Thoracic aorta (tissue), 2 donors: Measurements from ENCODE around the gene SNX8. TPM values are rescaled to one million over a fixed set of nuclear protein-coding genes. Genes with fewer than 3 reads are reported as not detected.

ENCODE experiments used
- ATAC-seq: fragments of 150-250 bp; one replicate; pipeline ENCODE4 v1.8.0; 2017; ENCODE audit warnings: low read depth; ENCODE audit not compliant: insufficient number of reproducible peaks, low FRiP score
- DNase-seq: peaks from one replicate; pipeline ENCODE4 v3.0.0-alpha.2; 2020; ENCODE audit warnings: low spot score
- H3K27ac ChIP-seq, 2 donors: fragments of 200-600 bp; sonication (generic); 1 replicate in 1 of 2; 2 replicates in 1 of 2; pipeline ENCODE4 v1.5.1; 2016; ENCODE audit warnings: mild to moderate bottlenecking in 2 of 2, moderate library complexity in 2 of 2
- H3K27me3 ChIP-seq: fragments of 200-600 bp; sonication (generic); replicated peaks from 2 replicates; pipeline ENCODE4 v1.6.0; 2016; ENCODE audit warnings: mild to moderate bottlenecking; ENCODE audit not compliant: insufficient read depth
- H3K36me3 ChIP-seq: fragments of 200-600 bp; sonication (generic); one replicate; pipeline ENCODE4 v1.5.1; 2016
- H3K4me1 ChIP-seq, 2 donors: fragments of 200-600 bp; sonication (generic); 1 replicate in 1 of 2; 2 replicates in 1 of 2; pipeline versions ENCODE4 v1.5.1 to v1.6.0; 2016; ENCODE audit warnings: low read depth in 2 of 2, mild to moderate bottlenecking in 1 of 2; ENCODE audit not compliant: control insufficient read depth in 1 of 2
- H3K4me3 ChIP-seq: fragments of 200-600 bp; sonication (generic); 2 replicates; pipeline ENCODE4 v1.5.1; 2016; ENCODE audit warnings: mild to moderate bottlenecking
- H3K9me3 ChIP-seq: fragments of 200-600 bp; sonication (generic); 2 replicates; pipeline ENCODE4 v1.5.1; 2016
- total RNA-seq, 2 donors: library from RNA; depleted of rRNA; stranded (reverse); fragments of >200 nt; gene quantifications; one replicate each; pipeline versions ENCODE4 v1.1.0 to v1.2.3, GENCODE V29; 2016
- TF ChIP-seq, protein P1 (sequence below): fragments of 200-600 bp; sonication (generic); IDR thresholded peaks from one replicate; pipeline ENCODE4 v1.5.1; 2019; ENCODE audit warnings: antibody characterized with exemption

The SNX8 gene
- total RNA-seq, 2 donors from 2014 or later = 6.5 to 29.6 TPM

DNA sequence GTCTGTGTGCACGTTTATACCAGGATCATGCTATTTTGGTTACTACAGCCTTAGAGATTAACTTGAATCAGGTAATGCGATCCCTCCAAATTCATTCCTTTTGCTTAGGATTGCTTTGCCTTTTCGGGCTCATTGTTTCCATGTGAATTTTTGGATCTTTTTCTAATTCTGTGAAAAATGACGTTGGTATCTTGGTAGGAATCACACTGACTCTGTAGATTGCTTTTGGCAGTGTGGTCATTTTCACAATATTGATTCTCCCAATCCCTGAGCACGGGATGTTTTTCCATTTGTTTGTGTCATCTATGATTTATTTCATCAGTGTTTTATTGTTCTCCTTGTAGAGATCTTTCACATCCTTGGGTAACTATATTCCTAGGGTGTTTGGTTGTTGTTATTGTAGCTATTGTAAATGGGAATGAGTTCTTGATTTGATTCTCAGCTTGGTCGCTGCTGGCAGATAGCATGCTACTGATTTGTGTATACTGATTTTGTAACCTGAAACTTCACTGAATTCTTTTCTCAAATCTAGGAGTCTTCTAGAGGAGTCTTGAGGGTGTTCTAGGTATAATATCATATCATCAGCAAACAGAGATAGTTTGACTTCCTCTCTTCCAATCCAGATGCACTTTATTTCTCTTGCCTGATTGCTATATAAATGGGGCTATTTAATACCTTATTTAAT lies 18.2 kb downstream of the SNX8 start:
- TF ChIP-seq, protein P1, sequence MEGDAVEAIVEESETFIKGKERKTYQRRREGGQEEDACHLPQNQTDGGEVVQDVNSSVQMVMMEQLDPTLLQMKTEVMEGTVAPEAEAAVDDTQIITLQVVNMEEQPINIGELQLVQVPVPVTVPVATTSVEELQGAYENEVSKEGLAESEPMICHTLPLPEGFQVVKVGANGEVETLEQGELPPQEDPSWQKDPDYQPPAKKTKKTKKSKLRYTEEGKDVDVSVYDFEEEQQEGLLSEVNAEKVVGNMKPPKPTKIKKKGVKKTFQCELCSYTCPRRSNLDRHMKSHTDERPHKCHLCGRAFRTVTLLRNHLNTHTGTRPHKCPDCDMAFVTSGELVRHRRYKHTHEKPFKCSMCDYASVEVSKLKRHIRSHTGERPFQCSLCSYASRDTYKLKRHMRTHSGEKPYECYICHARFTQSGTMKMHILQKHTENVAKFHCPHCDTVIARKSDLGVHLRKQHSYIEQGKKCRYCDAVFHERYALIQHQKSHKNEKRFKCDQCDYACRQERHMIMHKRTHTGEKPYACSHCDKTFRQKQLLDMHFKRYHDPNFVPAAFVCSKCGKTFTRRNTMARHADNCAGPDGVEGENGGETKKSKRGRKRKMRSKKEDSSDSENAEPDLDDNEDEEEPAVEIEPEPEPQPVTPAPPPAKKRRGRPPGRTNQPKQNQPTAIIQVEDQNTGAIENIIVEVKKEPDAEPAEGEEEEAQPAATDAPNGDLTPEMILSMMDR = no peak
- DNase-seq = no peak
- no peaks in the 10 kb centered on the region for H3K9me3 ChIP-seq
- H3K27ac ChIP-seq = no peak overlapping the region
- H3K4me3 ChIP-seq = no peak overlapping the region
- H3K36me3 ChIP-seq = no peaks in the 10 kb centered on the region
- no peaks in the 10 kb centered on the region for H3K4me1 ChIP-seq
- no peak for ATAC-seq
- no peaks in the 10 kb centered on the region for H3K27me3 ChIP-seq

DNA sequence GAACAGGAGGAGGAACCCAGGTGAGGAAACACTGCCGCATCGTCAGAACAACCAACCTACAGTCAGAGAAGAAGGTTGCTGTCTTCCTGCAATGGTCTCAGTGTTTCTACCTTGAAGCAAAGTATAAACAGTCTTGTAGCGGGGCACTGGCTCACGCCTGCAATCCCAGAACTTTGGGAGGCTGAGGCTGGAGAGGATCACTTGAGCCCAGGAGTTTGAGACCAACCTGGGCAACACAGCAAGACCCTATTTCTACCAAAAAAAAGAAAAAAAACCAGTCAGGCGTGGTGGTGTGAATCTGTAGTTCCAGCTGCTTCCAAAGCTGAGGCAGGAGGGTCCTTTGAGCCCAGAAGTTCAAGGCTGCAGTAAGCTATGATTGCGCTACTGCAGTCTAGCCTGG lies 23.4 kb downstream of the SNX8 start:
- TF ChIP-seq, protein P1 = no peak
- Histone ChIP-seq H3K4me3 (no peak overlapping the region), H3K27ac (no peak overlapping the region), H3K36me3 (no peaks in the 10 kb centered on the region), H3K27me3 (no peaks in the 10 kb centered on the region), H3K4me1 (no peaks in the 10 kb centered on the region), H3K9me3 (no peaks in the 10 kb centered on the region)
- DNase-seq (no peak), ATAC-seq (no peak)

DNA sequence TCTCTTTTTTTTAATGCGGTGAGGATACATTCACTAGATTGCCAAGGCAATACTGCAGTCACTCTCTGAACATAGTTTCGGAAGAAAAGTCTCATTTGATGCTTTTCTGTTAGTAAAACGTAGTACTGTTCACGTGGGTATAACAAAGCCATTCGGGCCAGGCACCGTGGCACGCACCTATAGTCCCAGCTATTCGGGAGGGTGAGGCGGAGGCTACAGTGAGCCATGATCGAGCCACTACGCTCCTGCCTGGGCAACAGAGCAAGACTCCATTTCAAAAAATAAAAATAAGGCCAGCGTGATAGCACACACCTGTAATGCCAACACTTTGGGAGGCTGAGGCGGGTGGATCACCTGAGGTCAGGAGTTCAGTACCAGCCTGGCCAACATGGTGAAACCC lies 24.6 kb downstream of the SNX8 start:
- Histone ChIP-seq H3K4me1 (no peaks in the 10 kb centered on the region), H3K4me3 (no peak overlapping the region), H3K27me3 (no peaks in the 10 kb centered on the region), H3K27ac (no peak overlapping the region), H3K36me3 (no peaks in the 10 kb centered on the region), H3K9me3 (no peaks in the 10 kb centered on the region)
- ATAC-seq (no peak), DNase-seq (no peak)
- TF ChIP-seq, protein P1 = no peak

DNA sequence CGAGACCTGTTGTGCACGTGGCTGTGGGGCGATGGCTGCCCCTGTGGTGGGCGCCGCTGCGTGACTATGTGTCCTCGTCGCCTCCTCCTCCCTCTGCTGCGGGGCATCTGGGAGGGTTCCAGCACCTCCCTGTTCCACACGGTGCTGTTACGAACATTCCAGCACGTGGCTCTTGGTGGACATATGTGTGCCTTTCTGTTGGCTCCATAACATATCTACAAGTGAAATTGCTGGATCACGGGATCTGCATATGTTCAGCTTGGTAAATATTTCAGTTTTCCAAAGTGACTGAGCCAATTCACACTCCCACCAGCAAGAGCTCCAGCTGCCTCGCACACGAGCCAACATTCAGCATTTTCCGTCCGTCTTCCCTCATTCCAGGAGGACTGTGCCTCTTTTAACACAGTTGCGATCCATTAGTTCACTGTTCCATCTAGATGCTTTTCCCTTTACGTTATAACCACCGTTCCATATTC lies 25.1 kb downstream of the SNX8 start:
- Histone ChIP-seq H3K4me3 (no peak overlapping the region), H3K9me3 (no peaks in the 10 kb centered on the region), H3K36me3 (no peaks in the 10 kb centered on the region), H3K27ac (no peak overlapping the region), H3K4me1 (no peaks in the 10 kb centered on the region), H3K27me3 (no peaks in the 10 kb centered on the region)
- TF ChIP-seq, protein P1 = no peak
- ATAC-seq = no peak
- DNase-seq = no peak

DNA sequence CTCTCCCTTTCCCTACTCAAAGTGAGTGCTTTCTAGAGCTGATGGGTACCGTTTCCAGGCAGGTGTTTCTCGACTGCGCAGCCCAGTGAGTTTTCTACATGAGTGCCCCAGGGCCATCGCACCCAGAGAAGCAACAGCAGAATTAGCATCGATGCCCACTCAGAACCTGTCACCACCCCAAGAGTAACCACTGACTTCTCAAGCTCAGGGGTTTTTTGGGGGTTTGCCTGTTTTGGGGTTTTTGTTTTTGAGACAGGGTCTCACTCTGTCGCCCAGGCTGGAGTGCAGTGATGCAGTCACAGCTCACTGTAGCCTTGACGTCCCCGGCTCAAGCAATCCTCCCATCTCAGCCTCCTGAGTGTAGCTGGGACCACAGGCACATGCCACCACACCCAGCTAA lies 25.7 kb downstream of the SNX8 start:
- Histone ChIP-seq H3K27ac (no peak overlapping the region), H3K27me3 (no peaks in the 10 kb centered on the region), H3K4me3 (no peak overlapping the region), H3K4me1 (no peaks in the 10 kb centered on the region), H3K9me3 (no peaks in the 10 kb centered on the region), H3K36me3 (no peaks in the 10 kb centered on the region)
- ATAC-seq = no peak
- DNase-seq = no peak
- TF ChIP-seq, protein P1 = no peak
